Choroid plexus epithelial cell (primary cell): ENCODE results near the gene S100A14.

Source experiments
- DNase-seq: peaks from one replicate; pipeline ENCODE4 v3.0.0-alpha.2; 2010; ENCODE audit warnings: low read depth
- H3K4me3 ChIP-seq: 2 replicates; pipeline ENCODE4 v1.5.1; 2011; ENCODE audit warnings: low read depth, mild to moderate bottlenecking, control low read depth, low read length, moderate library complexity
- CTCF ChIP-seq: conservative IDR thresholded peaks from 2 replicates; pipeline ENCODE4 v1.5.1; 2011; ENCODE audit warnings: low read depth, mild to moderate bottlenecking, control low read depth, inconsistent platforms, low read length, moderate library complexity

Gene S100A14

GRCh38 chr1:153616917-153617311, 789 bp upstream of the S100A14 start:
- no peak overlapping the region for H3K4me3 ChIP-seq
- DNase-seq, result no peak
- TF ChIP-seq CTCF, result no peak

DNA sequence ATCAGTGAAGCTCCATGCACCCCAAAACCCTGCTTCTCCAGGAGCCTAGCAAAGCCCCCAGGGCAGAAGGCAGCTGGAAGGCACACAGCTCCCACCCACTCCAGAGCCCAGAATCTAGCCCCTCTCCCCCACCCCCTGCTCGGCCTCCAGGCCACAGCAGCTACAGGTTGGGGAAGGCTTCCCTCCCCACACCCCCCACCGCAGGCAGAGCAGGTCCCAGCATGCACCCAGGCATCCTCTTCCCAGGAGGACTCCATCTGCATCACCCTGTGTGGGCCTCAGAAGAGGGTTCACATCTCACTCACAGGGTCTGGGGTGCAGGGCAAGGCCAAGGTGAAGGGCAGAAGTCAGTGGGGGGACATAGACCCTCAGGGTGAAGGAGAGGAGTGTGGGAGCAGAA, 719 bp downstream of the S100A14 start:
- DNase-seq, result no peak
- TF ChIP-seq CTCF, result no peak
- H3K4me3 ChIP-seq, result no peak overlapping the region

GRCh38 chr1:153614906-153615305, 1.2 kb downstream of the S100A14 start:
- H3K4me3 ChIP-seq, result no peak overlapping the region
- DNase-seq, result no peak
- TF ChIP-seq CTCF, result no peak

- H3K4me3 ChIP-seq, result no peak overlapping the region
- peak; percentile 31 for TF ChIP-seq CTCF
- DNase-seq, result no peak
These were observed 1.8 kb downstream of the S100A14 start for GRCh38 chr1:153614189-153614900.

- no peak for TF ChIP-seq CTCF
- H3K4me3 ChIP-seq, result no peak overlapping the region
- DNase-seq, result no peak
These were observed 2.7 kb downstream of the S100A14 start for GRCh38 chr1:153613406-153613805.

DNA sequence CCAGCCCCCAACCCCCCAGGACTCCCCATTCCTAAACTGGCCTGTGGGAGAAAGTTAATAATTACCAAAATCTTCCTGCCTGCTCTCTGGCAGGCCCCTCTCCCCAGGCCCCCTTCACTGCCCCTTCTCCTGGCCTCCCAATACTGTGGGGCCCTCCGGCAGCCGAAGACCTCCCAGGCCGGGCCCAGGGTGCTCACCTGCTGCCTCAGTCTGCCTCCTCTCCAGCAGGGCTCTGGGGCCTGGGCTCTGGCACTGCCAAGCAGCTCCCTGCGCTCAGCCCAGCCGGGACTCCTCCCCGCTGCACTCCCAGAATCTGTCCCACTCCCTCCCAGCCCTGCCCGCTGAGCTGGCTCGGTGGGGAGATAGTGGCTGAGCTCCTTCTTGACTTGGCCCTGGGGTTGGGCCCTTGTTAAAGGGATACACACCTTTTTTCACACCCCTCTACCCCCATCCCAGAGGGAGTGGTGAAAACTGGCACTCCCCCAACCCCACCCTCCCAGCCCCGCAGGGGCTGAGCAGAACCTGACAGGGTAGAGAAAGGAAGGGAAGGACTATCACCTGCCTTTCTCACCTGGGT, 3.3 kb downstream of the S100A14 start, which contains the start of gene S100A16:
Gene S100A16 (minus strand): TSS at position 383 of the 577 bp plus-strand sequence. CDS start 4,986 bp downstream, outside the sequence.
- DNase-seq, result peak; percentile 49
- TF ChIP-seq CTCF, result no peak
- H3K4me3 ChIP-seq, result peak within 1 kb of the TSS; percentile 64
